GM23338 (cell line): Measurements from ENCODE around the gene NEMF. TPM values are rescaled to one million over a fixed set of nuclear protein-coding genes. Genes with fewer than 3 reads are reported as not detected.

ENCODE experiments used
- ATAC-seq: fragments of 200-7000 bp; cut with Tn5 transposase; 3 replicates; pipeline ENCODE4 v1.9.1; 2020
- DNase-seq: peaks from one replicate; pipeline ENCODE4 v3.0.0-alpha.2; 2015; ENCODE audit warnings: low spot score
- H2AFZ ChIP-seq: fragments of 200-600 bp; sonication (generic); 2 replicates; pipeline ENCODE4 v1.8.0; 2016; ENCODE audit warnings: antibody characterized with exemption, mild to moderate bottlenecking, moderate library complexity
- H3F3A ChIP-seq: fragments of 200-600 bp; sonication (generic); replicated peaks from 2 replicates; pipeline ENCODE4 v1.8.0; 2017; ENCODE audit warnings: antibody characterized with exemption, mixed run types, low read depth
- H3K27ac ChIP-seq: fragments of 200-600 bp; sonication (generic); 2 replicates; pipeline ENCODE4 v1.6.1; 2016; ENCODE audit warnings: low read depth
- H3K27me3 ChIP-seq: fragments of 200-600 bp; sonication (generic); 2 replicates; pipeline ENCODE4 v1.8.0; 2016; ENCODE audit warnings: mild to moderate bottlenecking, mixed run types, moderate library complexity; ENCODE audit not compliant: insufficient read depth
- H3K36me3 ChIP-seq: fragments of 200-600 bp; sonication (generic); 2 replicates; pipeline ENCODE4 v1.8.0; 2016; ENCODE audit warnings: mild to moderate bottlenecking; ENCODE audit not compliant: insufficient read depth
- H3K4me1 ChIP-seq: fragments of 200-600 bp; sonication (generic); 2 replicates; pipeline ENCODE4 v1.8.0; 2016; ENCODE audit warnings: mild to moderate bottlenecking, moderate library complexity; ENCODE audit not compliant: insufficient read depth
- H3K4me2 ChIP-seq: fragments of 200-600 bp; sonication (generic); 2 replicates; pipeline ENCODE4 v1.7.1; 2017; ENCODE audit warnings: mixed run types
- H3K4me3 ChIP-seq: fragments of 200-600 bp; sonication (generic); 2 replicates; pipeline ENCODE4 v1.6.1; 2016; ENCODE audit warnings: mixed run types
- H3K79me2 ChIP-seq: fragments of 200-600 bp; sonication (generic); replicated peaks from 2 replicates; pipeline ENCODE4 v1.8.0; 2017; ENCODE audit warnings: mild to moderate bottlenecking; ENCODE audit not compliant: insufficient read depth
- H3K9me2 ChIP-seq: fragments of 200-600 bp; sonication (generic); 2 replicates; pipeline ENCODE4 v1.8.0; 2017; ENCODE audit not compliant: insufficient read depth
- H4K20me1 ChIP-seq: fragments of 200-600 bp; sonication (generic); replicated peaks from 2 replicates; pipeline ENCODE4 v1.8.0; 2017; ENCODE audit warnings: mild to moderate bottlenecking; ENCODE audit not compliant: insufficient read depth
- H3K27ac Mint-ChIP-seq: 2 replicates; pipeline ENCODE4 v1.8.0; 2020; ENCODE audit warnings: inconsistent platforms, mild to moderate bottlenecking, moderate library complexity, mixed read lengths
- H3K27me3 Mint-ChIP-seq: 3 replicates; pipeline ENCODE4 v1.8.0; 2022; ENCODE audit warnings: low read depth, mild to moderate bottlenecking, moderate library complexity, mixed read lengths, inconsistent platforms; ENCODE audit not compliant: insufficient read depth, poor library complexity
- H3K36me3 Mint-ChIP-seq: 3 replicates; pipeline ENCODE4 v1.8.0; 2021; ENCODE audit warnings: low read depth, mild to moderate bottlenecking, inconsistent platforms, moderate library complexity, mixed read lengths
- H3K4me1 Mint-ChIP-seq: 3 replicates; pipeline ENCODE4 v1.8.0; 2020; ENCODE audit warnings: mild to moderate bottlenecking, inconsistent platforms, mixed read lengths
- H3K4me3 Mint-ChIP-seq: 3 replicates; pipeline ENCODE4 v1.8.0; 2021; ENCODE audit warnings: moderate library complexity, mild to moderate bottlenecking, inconsistent platforms, mixed read lengths
- H3K9me3 Mint-ChIP-seq: 3 replicates; pipeline ENCODE4 v1.8.0; 2020; ENCODE audit warnings: moderate library complexity, mild to moderate bottlenecking, inconsistent platforms, mixed read lengths
- CREB1 ChIP-seq: fragments of 250-450 bp; sonication (Bioruptor Pico); IDR thresholded peaks from 2 replicates; pipeline ENCODE4 v1.5.0; 2020; ENCODE audit warnings: low read depth, mild to moderate bottlenecking, moderate library complexity
- JUNB ChIP-seq: IDR thresholded peaks from one replicate; pipeline ENCODE4 v1.6.1; 2016; ENCODE audit warnings: antibody characterized with exemption; ENCODE audit not compliant: unreplicated experiment
- NANOG ChIP-seq: IDR thresholded peaks from 2 replicates; pipeline ENCODE4 v1.6.1; 2016; ENCODE audit warnings: antibody characterized with exemption, borderline replicate concordance
- ZNF331 ChIP-seq: fragments of 250-450 bp; sonication (Bioruptor Pico); IDR thresholded peaks from 2 replicates; pipeline ENCODE4 v1.5.0; 2020; ENCODE audit warnings: low read depth, mild to moderate bottlenecking, moderate library complexity
- polyA plus RNA-seq: library from polyadenylated mRNA; unstranded; fragments of >200 nt; fragmentation: Nextera tagmentation; extraction: Ambion mirVana; gene quantifications from 2 replicates; pipeline ENCODE4 v1.2.1, GENCODE V29; 2016
- total RNA-seq: library from RNA; depleted of rRNA; stranded (reverse); fragments of >200 nt; shearing (Covaris generic); gene quantifications from 2 replicates; pipeline ENCODE4 v1.2.3, GENCODE V29; 2014
- TF ChIP-seq, protein P1 (sequence below): fragments of 250-450 bp; sonication (Bioruptor Pico); IDR thresholded peaks from 2 replicates; pipeline ENCODE4 v1.5.0; 2020; ENCODE audit warnings: mild to moderate bottlenecking, moderate library complexity
- TF ChIP-seq, protein P2 (sequence below): IDR thresholded peaks from 2 replicates; pipeline ENCODE4 v1.6.1; 2016; ENCODE audit warnings: antibody characterized with exemption
- TF ChIP-seq, protein P3 (sequence below), 2 experiments: fragments of 200-600 bp in 1 of 2; sonication (generic) in 1 of 2; conservative IDR thresholded peaks; 2 replicates each; pipeline versions ENCODE4 v1.5.1 to v1.6.1; 2016 to 2017; ENCODE audit warnings: antibody characterized with exemption in 2 of 2, low read depth in 2 of 2, mild to moderate bottlenecking in 2 of 2, moderate library complexity in 1 of 2

NEMF gene
- total and polyA plus RNA-seq, 2 experiments from 2014 or later = 58.4 to 88.1 TPM

DNA sequence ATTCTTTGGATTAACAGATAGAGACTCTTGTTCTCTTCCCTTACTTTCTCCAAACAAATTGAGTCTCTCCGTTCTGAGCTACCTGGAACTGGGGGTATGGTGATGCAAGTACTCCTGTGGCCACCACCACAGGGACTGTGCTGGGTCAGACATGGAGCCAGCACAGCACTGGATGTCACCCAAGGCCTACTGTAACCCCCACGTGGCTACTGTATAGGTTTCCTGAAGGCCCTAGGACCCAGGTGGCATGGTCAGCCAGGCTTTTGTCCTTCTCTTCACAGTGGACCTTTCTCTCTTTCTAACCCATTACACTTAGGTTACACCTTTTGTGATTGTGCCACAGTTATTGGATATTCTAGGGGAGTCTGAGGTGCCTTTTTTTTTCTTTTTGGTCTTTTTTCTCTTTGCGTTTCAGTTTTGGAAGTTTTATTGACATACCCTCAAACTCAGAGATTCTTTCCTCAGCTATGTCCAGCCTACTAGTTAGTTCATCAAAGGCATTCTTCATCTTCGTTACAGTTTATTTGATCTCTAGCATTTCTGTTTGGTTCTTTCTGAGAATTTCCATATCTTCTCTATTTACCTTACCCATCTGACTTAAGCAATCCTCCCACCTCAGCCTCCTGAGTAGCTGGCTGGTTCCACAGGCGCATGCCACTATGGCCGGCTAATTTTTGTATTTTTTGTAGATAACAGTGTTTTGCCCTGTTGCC, 90.6 kb downstream of the NEMF start (continued):
- TF ChIP-seq, protein P1, sequence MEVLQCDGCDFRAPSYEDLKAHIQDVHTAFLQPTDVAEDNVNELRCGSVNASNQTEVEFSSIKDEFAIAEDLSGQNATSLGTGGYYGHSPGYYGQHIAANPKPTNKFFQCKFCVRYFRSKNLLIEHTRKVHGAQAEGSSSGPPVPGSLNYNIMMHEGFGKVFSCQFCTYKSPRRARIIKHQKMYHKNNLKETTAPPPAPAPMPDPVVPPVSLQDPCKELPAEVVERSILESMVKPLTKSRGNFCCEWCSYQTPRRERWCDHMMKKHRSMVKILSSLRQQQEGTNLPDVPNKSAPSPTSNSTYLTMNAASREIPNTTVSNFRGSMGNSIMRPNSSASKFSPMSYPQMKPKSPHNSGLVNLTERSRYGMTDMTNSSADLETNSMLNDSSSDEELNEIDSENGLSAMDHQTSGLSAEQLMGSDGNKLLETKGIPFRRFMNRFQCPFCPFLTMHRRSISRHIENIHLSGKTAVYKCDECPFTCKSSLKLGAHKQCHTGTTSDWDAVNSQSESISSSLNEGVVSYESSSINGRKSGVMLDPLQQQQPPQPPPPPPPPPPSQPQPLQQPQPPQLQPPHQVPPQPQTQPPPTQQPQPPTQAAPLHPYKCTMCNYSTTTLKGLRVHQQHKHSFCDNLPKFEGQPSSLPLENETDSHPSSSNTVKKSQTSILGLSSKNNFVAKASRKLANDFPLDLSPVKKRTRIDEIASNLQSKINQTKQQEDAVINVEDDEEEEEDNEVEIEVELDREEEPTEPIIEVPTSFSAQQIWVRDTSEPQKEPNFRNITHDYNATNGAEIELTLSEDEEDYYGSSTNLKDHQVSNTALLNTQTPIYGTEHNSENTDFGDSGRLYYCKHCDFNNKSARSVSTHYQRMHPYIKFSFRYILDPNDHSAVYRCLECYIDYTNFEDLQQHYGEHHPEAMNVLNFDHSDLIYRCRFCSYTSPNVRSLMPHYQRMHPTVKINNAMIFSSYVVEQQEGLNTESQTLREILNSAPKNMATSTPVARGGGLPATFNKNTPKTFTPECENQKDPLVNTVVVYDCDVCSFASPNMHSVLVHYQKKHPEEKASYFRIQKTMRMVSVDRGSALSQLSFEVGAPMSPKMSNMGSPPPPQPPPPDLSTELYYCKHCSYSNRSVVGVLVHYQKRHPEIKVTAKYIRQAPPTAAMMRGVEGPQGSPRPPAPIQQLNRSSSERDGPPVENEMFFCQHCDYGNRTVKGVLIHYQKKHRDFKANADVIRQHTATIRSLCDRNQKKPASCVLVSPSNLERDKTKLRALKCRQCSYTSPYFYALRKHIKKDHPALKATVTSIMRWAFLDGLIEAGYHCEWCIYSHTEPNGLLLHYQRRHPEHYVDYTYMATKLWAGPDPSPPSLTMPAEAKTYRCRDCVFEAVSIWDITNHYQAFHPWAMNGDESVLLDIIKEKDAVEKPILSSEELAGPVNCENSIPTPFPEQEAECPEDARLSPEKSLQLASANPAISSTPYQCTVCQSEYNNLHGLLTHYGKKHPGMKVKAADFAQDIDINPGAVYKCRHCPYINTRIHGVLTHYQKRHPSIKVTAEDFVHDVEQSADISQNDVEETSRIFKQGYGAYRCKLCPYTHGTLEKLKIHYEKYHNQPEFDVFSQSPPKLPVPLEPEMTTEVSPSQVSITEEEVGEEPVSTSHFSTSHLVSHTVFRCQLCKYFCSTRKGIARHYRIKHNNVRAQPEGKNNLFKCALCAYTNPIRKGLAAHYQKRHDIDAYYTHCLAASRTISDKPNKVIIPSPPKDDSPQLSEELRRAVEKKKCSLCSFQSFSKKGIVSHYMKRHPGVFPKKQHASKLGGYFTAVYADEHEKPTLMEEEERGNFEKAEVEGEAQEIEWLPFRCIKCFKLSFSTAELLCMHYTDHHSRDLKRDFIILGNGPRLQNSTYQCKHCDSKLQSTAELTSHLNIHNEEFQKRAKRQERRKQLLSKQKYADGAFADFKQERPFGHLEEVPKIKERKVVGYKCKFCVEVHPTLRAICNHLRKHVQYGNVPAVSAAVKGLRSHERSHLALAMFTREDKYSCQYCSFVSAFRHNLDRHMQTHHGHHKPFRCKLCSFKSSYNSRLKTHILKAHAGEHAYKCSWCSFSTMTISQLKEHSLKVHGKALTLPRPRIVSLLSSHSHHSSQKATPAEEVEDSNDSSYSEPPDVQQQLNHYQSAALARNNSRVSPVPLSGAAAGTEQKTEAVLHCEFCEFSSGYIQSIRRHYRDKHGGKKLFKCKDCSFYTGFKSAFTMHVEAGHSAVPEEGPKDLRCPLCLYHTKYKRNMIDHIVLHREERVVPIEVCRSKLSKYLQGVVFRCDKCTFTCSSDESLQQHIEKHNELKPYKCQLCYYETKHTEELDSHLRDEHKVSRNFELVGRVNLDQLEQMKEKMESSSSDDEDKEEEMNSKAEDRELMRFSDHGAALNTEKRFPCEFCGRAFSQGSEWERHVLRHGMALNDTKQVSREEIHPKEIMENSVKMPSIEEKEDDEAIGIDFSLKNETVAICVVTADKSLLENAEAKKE (CRISPR knock-in tag) = no peak
- TF ChIP-seq, protein P2, sequence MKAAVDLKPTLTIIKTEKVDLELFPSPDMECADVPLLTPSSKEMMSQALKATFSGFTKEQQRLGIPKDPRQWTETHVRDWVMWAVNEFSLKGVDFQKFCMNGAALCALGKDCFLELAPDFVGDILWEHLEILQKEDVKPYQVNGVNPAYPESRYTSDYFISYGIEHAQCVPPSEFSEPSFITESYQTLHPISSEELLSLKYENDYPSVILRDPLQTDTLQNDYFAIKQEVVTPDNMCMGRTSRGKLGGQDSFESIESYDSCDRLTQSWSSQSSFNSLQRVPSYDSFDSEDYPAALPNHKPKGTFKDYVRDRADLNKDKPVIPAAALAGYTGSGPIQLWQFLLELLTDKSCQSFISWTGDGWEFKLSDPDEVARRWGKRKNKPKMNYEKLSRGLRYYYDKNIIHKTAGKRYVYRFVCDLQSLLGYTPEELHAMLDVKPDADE = no peak
- TF ChIP-seq ZNF331 (CRISPR knock-in tag) (no peak), NANOG (no peak)
- TF ChIP-seq, protein P3, sequence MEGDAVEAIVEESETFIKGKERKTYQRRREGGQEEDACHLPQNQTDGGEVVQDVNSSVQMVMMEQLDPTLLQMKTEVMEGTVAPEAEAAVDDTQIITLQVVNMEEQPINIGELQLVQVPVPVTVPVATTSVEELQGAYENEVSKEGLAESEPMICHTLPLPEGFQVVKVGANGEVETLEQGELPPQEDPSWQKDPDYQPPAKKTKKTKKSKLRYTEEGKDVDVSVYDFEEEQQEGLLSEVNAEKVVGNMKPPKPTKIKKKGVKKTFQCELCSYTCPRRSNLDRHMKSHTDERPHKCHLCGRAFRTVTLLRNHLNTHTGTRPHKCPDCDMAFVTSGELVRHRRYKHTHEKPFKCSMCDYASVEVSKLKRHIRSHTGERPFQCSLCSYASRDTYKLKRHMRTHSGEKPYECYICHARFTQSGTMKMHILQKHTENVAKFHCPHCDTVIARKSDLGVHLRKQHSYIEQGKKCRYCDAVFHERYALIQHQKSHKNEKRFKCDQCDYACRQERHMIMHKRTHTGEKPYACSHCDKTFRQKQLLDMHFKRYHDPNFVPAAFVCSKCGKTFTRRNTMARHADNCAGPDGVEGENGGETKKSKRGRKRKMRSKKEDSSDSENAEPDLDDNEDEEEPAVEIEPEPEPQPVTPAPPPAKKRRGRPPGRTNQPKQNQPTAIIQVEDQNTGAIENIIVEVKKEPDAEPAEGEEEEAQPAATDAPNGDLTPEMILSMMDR (conservative IDR thresholded peaks at IDR 0.05; ENCODE audit: low read depth in 2 of 2) = no peak

DNA sequence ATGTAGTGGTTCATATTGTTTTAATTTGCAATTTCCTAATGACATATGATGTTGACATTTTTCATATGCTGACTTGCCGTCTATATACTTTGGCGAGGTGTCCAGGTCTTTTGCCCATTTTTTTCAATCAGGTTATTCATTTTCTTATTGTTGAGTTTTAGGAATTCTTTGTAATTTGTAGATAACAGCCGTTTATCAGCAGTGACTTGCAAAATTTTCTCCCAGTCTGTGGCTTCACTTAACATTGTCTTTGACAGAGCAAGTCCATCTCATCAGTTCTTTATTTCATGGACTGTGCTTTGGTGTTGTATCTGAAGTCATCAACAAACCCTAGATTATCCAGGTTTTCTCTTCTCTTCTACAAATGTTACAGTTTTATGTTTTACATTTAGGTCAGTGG, 97.2 kb downstream of the NEMF start:
- ATAC-seq (no peak), DNase-seq (no peak)
- H3F3A ChIP-seq = no peaks in the 10 kb centered on the region
- no peaks in the 10 kb centered on the region for H3K27me3 ChIP-seq
- no peaks in the 10 kb centered on the region for H3K4me1 ChIP-seq
- no peak overlapping the region for H3K27ac ChIP-seq
- no peak overlapping the region for H3K27ac Mint-ChIP-seq
- H3K36me3 Mint-ChIP-seq = no peaks in the 10 kb centered on the region
- H3K4me2 ChIP-seq = no peak overlapping the region
- H3K4me1 Mint-ChIP-seq = no peaks in the 10 kb centered on the region
- H3K36me3 ChIP-seq = no peaks in the 10 kb centered on the region
- H3K27me3 Mint-ChIP-seq = no peaks in the 10 kb centered on the region
- no peaks in the 10 kb centered on the region; the same call in 2 of the 3 replicates for H3K9me3 Mint-ChIP-seq
- no peaks in the 10 kb centered on the region for H3K79me2 ChIP-seq
- H4K20me1 ChIP-seq = no peaks in the 10 kb centered on the region
- H3K4me3 ChIP-seq = no peak overlapping the region
- no peaks in the 10 kb centered on the region; the same call in 1 of the 2 replicates for H3K9me2 ChIP-seq
- no peak overlapping the region for H2AFZ ChIP-seq
- H3K4me3 Mint-ChIP-seq = no peak overlapping the region
- TF ChIP-seq JUNB (no peak), CREB1 (CRISPR knock-in tag) (no peak), ZNF331 (CRISPR knock-in tag) (no peak)
- TF ChIP-seq, protein P3 (conservative IDR thresholded peaks at IDR 0.05; ENCODE audit: low read depth in 2 of 2) = no peak
